Adrenal gland (tissue), 5 donors: ENCODE data around the gene CENPC.

Experiments used
- POLR2A ChIP-seq, 2 donors: fragments of 450-650 bp; IDR thresholded peaks; one replicate each; pipeline ENCODE4 v1.6.1; 2017; ENCODE audit warnings: antibody characterized with exemption in 2 of 2, mild to moderate bottlenecking in 2 of 2, moderate library complexity in 1 of 2
- TF ChIP-seq, protein P1 (sequence below), 6 experiments: fragments of 450-650 bp in 4 of 6; fragments of 200-600 bp in 2 of 6; sonication (generic) in 1 of 6; IDR thresholded peaks; 1 replicate in 5 of 6; 2 replicates in 1 of 6; pipeline versions ENCODE4 v1.5.1 to v1.8.0; 2016 to 2021; ENCODE audit warnings: antibody characterized with exemption in 6 of 6, mild to moderate bottlenecking in 2 of 6, moderate library complexity in 1 of 6
- donor health status: DM: no; HTN: no; CAD: no.

DNA sequence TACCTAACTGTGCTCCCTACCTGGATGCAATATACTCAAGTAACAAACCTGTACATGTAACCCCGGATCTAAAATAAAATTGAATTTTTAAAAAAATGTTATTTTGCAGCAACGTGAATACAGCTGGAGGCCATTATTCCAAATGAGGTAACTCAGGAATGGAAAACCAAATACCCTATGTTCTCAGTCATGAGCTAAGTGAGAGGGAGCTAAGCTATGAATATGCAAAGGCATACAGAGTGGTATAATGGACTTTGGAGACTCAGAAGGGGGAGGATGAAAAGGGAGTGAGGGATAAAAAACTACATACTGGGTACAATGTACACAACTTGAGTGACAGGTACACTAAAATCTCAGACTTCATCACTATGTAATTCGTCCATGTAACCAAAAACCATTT lies 78.6 kb downstream of the CENPC start:
- TF ChIP-seq, protein P1, sequence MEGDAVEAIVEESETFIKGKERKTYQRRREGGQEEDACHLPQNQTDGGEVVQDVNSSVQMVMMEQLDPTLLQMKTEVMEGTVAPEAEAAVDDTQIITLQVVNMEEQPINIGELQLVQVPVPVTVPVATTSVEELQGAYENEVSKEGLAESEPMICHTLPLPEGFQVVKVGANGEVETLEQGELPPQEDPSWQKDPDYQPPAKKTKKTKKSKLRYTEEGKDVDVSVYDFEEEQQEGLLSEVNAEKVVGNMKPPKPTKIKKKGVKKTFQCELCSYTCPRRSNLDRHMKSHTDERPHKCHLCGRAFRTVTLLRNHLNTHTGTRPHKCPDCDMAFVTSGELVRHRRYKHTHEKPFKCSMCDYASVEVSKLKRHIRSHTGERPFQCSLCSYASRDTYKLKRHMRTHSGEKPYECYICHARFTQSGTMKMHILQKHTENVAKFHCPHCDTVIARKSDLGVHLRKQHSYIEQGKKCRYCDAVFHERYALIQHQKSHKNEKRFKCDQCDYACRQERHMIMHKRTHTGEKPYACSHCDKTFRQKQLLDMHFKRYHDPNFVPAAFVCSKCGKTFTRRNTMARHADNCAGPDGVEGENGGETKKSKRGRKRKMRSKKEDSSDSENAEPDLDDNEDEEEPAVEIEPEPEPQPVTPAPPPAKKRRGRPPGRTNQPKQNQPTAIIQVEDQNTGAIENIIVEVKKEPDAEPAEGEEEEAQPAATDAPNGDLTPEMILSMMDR (IDR thresholded peaks at IDR 0.05), result no peak
- no peak for TF ChIP-seq POLR2A (IDR thresholded peaks at IDR 0.05)
